Measurements from ENCODE around the gene CFAP100. TPM values are rescaled to one million over a fixed set of nuclear protein-coding genes. Genes with fewer than 3 reads are reported as not detected.
A peak's percentile ranks its signal among the peaks of the same experiment; 100 is the strongest.

CFAP100 gene
- total RNA-seq, 3 donors from 2014 or later, result not detected

- no peaks in the 10 kb centered on the region for H3K36me3 ChIP-seq (ENCODE audit: low read depth)
- no peak for ATAC-seq
- DNase-seq, result peak in 1 of 3 donors; percentile 7
- TF ChIP-seq CTCF (IDR thresholded peaks at IDR 0.05), result no peak
- H3K9me3 ChIP-seq, result no peaks in the 10 kb centered on the region
- no peak overlapping the region for H3K4me3 ChIP-seq
- intact Hi-C loops (cut with DNase I, micrococcal nuclease), result no loop called here
- H3K4me1 ChIP-seq (ENCODE audit: low read depth), result no peaks in the 10 kb centered on the region
These were observed 24.5 kb downstream of the CFAP100 start for GRCh38 chr3:126419151-126419703.

GRCh38 chr3:126419886-126420786 is 25.4 kb downstream of the CFAP100 start:
- ATAC-seq, result no peak
- H3K9me3 ChIP-seq, result no peaks in the 10 kb centered on the region
- no peak for TF ChIP-seq CTCF (IDR thresholded peaks at IDR 0.05)

GRCh38 chr3:126421573-126422119 is 26.9 kb downstream of the CFAP100 start:
- Histone ChIP-seq H3K4me1 (ENCODE audit: low read depth) (no peaks in the 10 kb centered on the region), H3K4me3 (no peak overlapping the region), H3K9me3 (peaks cover 7% of the 10 kb centered on the region), H3K36me3 (ENCODE audit: low read depth) (no peaks in the 10 kb centered on the region)
- no peak for DNase-seq
- TF ChIP-seq CTCF (IDR thresholded peaks at IDR 0.05), result no peak
- ATAC-seq, result no peak
- intact Hi-C loops (cut with DNase I, micrococcal nuclease), result no loop called here

More at GRCh38 chr3:126419886-126420786, 25.4 kb downstream of the CFAP100 start:
- intact Hi-C loops (cut with DNase I, micrococcal nuclease), result no loop called here
- Histone ChIP-seq H3K4me1 (ENCODE audit: low read depth) (no peaks in the 10 kb centered on the region), H3K4me3 (no peak overlapping the region), H3K36me3 (ENCODE audit: low read depth) (no peaks in the 10 kb centered on the region)
- DNase-seq, result peak in 1 of 3 donors; percentile 8

- DNase-seq (no peak), ATAC-seq (no peak)
- Histone ChIP-seq H3K9me3 (peaks cover 12% of the 10 kb centered on the region), H3K4me1 (ENCODE audit: low read depth) (no peaks in the 10 kb centered on the region), H3K4me3 (no peak overlapping the region), H3K36me3 (ENCODE audit: low read depth) (no peaks in the 10 kb centered on the region)
- TF ChIP-seq CTCF (IDR thresholded peaks at IDR 0.05), result no peak
- intact Hi-C loops (cut with DNase I, micrococcal nuclease), result no loop called here
These were observed 27.4 kb downstream of the CFAP100 start for GRCh38 chr3:126422121-126422520.

- Histone ChIP-seq H3K4me3 (no peak overlapping the region), H3K9me3 (peaks cover 12% of the 10 kb centered on the region), H3K4me1 (ENCODE audit: low read depth) (no peaks in the 10 kb centered on the region), H3K36me3 (ENCODE audit: low read depth) (no peaks in the 10 kb centered on the region)
- no peak for TF ChIP-seq CTCF (IDR thresholded peaks at IDR 0.05)
- no peak for DNase-seq
- no peak for ATAC-seq
- intact Hi-C loops (cut with DNase I, micrococcal nuclease), result no loop called here
These were observed 27.9 kb downstream of the CFAP100 start for GRCh38 chr3:126422571-126423091.

All from mucosa of descending colon (tissue), 3 donors.